GM19023 (cell line): Measurements from ENCODE around the gene PLXNC1.

Experiments
- ATAC-seq: cut with Tn5 transposase; IDR thresholded peaks from one replicate; pipeline ENCODE4 v1.9.1; 2021; ENCODE audit warnings: mild to moderate bottlenecking, moderate library complexity; ENCODE audit not compliant: unreplicated experiment

PLXNC1 gene

GRCh38 chr12:94263011-94263811 is 114.8 kb downstream of the PLXNC1 start:
- peak; percentile 50 for ATAC-seq

- ATAC-seq = no peak
These were observed 115.7 kb downstream of the PLXNC1 start for GRCh38 chr12:94263905-94264561.

DNA sequence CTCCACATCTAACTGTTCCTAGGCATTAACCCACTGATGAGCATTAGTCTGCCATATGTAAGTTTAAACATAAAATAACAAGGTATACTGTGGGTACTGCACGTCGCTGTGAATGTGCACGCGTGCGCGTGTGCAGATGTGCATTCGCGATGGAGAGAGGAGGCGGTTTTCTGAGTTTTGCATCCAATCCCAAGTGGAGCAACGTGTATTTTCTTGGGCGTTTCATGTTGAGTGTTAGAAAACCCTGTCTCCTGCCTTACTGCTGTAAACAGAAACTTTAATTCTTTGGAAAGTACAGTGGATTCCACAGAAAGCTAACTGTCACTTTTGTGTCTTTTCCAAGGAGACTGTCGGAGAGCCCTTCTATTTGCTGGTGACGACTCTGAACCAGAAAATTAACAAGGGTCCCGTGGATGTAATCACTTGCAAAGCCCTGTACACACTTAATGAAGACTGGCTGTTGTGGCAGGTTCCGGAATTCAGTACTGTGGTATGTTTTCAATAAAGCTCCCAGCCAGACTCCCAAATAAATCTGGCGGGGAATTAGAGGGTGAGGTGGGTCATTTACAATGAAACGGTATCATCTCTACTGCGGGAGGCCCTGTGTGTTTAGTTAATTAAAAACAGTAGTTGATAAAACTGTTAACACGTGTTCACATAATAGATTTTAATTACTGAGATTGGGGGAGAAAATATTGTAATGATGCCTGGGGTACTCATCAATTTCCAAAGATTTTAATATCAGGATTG is 116.5 kb downstream of the PLXNC1 start:
- ATAC-seq = no peak

DNA sequence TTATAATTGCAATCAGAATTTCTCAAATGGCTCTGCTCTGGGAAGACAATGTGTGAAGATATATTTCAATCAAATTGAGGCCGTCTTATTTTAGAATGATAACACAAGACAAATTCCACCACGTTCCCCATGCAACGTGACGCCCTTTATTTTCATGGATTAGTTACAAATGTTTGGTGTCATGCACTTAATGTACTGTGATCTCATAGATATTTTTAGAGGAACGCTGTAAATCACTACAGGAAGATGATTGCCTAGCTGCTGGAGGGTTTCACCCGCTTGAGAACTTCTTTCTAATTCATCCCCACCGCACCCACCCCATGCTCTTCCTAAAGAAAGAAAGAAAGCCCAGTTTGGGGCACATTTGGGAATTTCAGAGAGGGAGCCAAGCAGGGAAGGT is 117.2 kb downstream of the PLXNC1 start:
- ATAC-seq = no peak

- no peak for ATAC-seq
These were observed 117.8 kb downstream of the PLXNC1 start for GRCh38 chr12:94265966-94266745.

DNA sequence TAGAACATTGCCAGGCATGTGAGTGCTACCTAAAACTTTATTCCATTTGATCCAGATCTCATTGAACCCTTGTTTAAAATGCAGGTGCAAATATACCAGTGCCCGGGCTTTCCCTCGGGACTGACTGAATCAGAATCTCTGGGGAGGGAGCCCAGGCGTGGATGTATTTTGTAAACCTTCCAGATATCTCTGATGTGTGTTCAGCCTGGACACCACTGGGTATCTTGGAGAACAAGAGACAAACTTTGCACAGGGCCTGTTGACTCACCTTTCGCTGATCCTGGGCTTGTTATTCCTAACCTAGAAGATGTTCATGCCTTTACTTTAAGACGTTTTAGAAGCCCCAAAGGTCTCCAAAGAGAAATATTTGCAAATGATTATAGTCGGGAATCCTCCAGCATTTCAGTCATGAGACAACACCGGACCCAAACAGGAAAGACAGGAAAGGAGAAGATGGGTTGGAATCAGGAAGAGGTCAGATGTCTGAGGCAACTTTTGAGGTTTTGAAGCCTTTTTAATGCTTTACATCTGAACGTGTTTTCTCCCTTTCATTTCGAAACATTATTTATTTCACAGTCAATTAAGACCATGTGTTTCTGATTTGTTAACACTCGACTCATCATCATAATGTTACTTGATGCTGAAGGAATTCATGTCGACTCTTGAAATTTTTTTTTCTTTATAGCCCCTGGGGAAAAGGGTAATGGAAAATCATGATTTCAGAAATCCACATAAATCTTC is 118.6 kb downstream of the PLXNC1 start:
- no peak for ATAC-seq

- no peak for ATAC-seq
These were observed 119.1 kb downstream of the PLXNC1 start for GRCh38 chr12:94267537-94267872.

GRCh38 chr12:94267921-94268471 is 119.6 kb downstream of the PLXNC1 start:
- no peak for ATAC-seq

- no peak for ATAC-seq
These were observed 121.1 kb downstream of the PLXNC1 start for GRCh38 chr12:94269316-94269999.

DNA sequence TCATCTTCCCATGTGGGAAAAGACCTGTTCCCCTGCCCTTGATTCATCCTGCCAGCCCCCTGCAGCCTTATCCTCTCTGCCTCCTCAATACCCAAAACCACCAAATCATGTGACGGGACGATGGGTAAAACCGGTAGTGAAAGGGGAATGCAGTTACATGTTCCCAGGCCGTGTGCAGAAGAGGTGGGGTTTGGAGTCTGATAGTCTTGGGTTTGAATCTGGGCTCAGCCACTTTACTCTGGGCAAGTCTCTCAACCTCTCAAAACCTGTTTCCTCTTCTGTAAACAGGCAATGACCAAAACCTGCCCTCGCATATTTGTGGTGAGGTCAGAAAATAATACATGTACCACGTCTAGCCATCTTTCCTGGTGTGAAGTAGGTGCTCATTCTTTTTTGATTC is 123.0 kb downstream of the PLXNC1 start:
- ATAC-seq = no peak

DNA sequence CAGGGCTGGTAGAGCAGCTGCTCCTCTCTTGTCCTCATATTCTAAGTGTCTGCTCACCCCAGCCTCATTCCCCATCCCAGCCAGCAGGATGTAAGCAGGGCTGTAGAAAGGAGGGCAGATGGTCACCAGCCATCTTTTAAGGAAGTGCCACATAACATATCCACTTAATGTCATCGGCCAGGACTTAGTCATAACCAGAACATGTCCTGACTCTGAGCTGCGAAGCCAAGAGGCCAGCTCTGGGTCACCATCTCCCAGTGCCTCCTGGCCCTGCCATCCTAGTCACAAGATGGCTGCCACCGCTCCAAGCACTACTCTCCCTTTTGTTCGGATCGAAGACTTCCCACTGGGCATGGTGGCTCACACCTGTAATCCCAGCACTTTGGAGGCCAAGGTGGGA is 123.9 kb downstream of the PLXNC1 start:
- ATAC-seq = no peak

DNA sequence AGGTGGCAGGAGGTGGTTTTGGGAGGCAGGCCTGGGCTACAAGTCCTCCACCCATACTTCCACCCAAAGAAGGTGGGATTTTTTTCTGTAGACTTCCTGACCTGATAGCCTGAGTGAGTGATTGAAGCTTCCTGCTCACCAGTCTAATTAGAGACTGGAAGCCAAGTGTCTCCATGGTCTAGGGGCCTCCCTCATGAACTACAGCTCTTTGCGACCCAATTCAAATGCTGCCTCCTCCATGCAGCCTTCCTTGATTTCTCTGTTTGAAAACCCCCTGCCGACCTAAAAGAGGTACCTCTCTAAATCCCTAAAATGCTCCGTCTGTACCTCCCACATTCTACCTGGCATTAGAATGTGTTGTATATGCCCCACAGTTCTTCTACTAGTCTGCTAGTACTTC is 124.9 kb downstream of the PLXNC1 start:
- no peak for ATAC-seq

DNA sequence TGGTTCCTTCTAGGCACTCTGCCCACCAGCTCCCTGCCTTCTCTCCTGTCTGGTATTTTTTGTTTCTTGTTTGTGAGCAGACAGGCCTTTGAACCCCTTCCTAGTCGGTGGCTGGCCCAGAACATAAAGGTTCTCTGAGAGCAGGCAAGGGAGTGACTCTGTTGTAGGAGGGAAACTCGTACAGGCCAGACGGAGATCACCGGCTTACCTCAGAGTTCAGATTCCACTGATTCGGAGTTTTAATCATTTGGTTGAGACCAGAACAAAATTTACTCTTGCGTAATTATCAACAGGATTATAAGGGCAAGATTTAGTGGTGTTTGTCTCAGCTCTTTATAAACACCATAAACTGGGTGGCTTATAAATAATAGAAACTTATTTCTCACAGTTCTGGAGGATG is 128.3 kb downstream of the PLXNC1 start:
- ATAC-seq = no peak

DNA sequence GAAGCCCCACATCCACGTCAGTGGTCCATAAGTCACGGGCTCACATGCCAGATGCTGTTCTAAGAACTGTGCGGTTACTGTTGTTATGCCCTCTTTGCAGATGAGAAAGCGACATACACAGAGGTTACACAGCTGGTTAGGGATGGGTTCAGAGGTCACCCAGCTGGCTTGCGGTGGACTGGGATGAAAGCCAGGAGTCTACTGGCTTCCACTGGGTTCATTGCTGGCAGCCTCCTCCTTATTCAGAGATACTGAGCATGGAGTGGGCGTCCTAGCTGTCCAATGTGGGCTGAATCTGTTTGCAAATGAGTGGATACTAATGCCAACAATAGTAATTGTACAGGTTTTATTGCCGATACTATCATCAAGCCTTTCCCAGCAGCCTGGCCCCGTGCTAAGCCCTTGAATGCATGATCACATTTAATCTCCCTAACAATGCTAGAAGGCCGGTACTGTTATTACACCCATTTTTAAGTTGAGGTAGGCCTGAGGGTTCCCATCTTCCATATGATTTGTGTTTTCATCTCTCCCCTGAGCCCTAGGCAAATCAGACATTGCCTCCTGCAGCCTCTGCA is 129.1 kb downstream of the PLXNC1 start:
- no peak for ATAC-seq

DNA sequence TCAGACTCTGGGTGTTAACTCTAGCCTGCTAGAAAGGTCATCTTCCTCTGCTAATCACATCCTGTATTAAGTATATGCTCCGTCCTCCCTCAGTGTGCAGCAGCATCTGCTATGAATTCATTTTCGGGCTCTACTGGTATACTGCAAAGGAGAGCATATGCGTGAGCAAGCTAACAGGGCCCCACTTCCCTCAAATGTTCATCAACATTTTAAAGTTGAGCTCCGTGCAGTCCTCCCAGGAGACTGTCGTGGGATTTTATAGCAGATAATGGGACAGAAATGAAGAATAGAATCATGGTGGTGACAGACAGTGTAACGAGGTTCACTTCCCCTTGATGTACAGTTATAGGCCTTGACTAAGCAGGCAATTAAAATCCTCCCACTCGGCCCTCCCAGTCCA is 131.7 kb downstream of the PLXNC1 start:
- ATAC-seq = no peak

DNA sequence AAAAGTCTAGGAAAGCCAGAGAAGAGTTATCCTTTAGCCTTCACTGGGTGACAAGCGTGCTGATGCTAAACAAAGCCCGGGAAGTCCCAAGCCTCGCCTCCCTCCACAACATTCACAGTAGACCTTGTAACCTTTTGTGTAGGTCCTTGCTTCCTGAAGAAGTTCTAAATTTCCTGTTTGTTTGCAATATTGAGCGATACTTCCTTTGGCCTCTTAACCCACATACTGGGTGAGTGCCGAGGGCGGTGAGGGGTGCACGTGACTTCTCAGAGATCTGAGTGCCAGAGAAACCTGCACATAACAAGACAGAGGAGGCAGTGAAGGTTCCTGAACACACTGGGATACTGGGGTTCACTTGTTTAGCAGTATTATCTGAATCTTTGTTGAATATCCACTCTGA is 134.3 kb downstream of the PLXNC1 start:
- no peak for ATAC-seq

DNA sequence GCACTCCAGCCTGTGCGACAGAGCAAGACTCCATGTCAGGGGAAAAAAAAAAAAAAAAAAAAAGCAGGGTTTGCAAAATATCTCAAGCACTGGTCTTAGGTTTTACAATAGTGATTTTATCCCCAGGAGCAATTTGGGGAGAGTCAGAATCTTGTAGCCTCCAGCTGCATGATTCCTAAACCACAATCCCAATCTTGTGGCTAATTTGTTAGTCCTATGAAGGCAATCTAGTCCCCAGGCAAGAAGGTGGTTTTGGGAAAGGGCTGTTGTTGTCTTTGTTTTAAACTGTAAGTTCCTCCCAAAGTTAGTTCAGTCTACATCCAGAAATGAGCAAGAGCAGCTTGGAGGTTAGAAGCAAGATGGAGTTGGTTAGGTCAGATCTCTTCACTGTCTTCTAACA is 135.7 kb downstream of the PLXNC1 start:
- no peak for ATAC-seq

- no peak for ATAC-seq
These were observed 136.5 kb downstream of the PLXNC1 start for GRCh38 chr12:94284859-94285258.

GRCh38 chr12:94285943-94286582 is 137.7 kb downstream of the PLXNC1 start:
- no peak for ATAC-seq
